Measurements from ENCODE around the gene LRRN2. TPM values are rescaled to one million over a fixed set of nuclear protein-coding genes. Genes with fewer than 3 reads are reported as not detected.
A peak's percentile ranks its signal among the peaks of the same experiment; 100 is the strongest.
"Not testable (repeated sequence)": the region's sequence is repeated elsewhere in the genome, so short reads cannot be mapped to it uniquely, and the experiment has no call there.

Gene LRRN2
- total RNA-seq, 2 donors from 2014 or later, result 0.33 to 1.6 TPM

- Histone ChIP-seq H3K36me3 (replicated peaks in 1 of 2; ENCODE audit: insufficient read depth in 1 of 2, low read depth in 2 of 2) (no peaks in the 10 kb centered on the region), H3K4me3 (no peak overlapping the region), H3K27me3 (no peaks in the 10 kb centered on the region), H3K9me3 (no peaks in the 10 kb centered on the region), H3K27ac (no peak overlapping the region), H3K4me1 (no peaks in the 10 kb centered on the region)
- no peak for TF ChIP-seq POLR2A (IDR thresholded peaks at IDR 0.05)
- TF ChIP-seq CTCF (IDR thresholded peaks at IDR 0.05), result no peak
- DNase-seq, result no peak
- intact Hi-C loops (cut with DNase I), result no loop called here
- ATAC-seq, result no peak
- WGBS, 2 donors, result 68 to 80% methylated on average over 7 of the region's 7 CpGs
Measured at GRCh38 chr1:204694145-204694544, 8.6 kb upstream of the LRRN2 start.

- no peaks in the 10 kb centered on the region for H3K36me3 ChIP-seq (replicated peaks in 1 of 2; ENCODE audit: insufficient read depth in 1 of 2, low read depth in 2 of 2)
- WGBS, 2 donors, result 68 to 72% methylated on average over 7 of the region's 7 CpGs
- no peaks in the 10 kb centered on the region for H3K9me3 ChIP-seq
- ATAC-seq (no peak), DNase-seq (no peak)
- TF ChIP-seq POLR2A (IDR thresholded peaks at IDR 0.05), result no peak
- TF ChIP-seq CTCF (IDR thresholded peaks at IDR 0.05), result no peak
- no peak overlapping the region for H3K27ac ChIP-seq
- intact Hi-C loops (cut with DNase I), result no loop called here
- no peak overlapping the region for H3K4me3 ChIP-seq
- H3K27me3 ChIP-seq, result no peaks in the 10 kb centered on the region
- H3K4me1 ChIP-seq, result no peaks in the 10 kb centered on the region
Measured at GRCh38 chr1:204692841-204693356, 7.4 kb upstream of the LRRN2 start.

DNA sequence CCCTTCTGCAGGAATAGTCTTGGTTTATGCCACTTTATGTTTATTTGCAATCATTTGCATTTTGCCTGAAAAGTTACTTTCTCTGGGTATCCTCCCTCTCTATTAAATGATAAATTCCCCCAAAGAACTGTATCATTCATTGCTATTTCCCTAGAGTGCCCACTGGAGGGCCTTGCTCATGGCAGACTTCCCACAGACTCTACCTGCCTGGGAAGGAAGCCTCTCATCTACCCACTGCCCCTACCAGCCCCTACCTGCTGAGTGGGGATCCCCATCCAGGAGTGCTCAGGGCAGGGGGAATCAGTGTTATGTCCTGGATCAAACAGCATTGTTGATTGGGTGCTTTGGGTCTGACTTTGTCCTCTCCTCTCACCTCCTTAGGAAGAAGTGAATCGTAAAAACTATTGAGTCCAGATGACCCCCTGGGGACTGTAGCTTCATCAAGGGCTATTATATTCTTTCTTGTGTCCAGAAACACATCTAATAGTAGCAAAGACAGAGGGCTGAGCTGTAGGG, 6.8 kb upstream of the LRRN2 start:
- ATAC-seq (no peak), DNase-seq (no peak)
- H3K27ac ChIP-seq, result no peak overlapping the region
- no peak overlapping the region for H3K4me3 ChIP-seq
- WGBS, 2 donors, result 87 to 90% methylated on average over 1 of the region's 1 CpG
- H3K9me3 ChIP-seq, result no peaks in the 10 kb centered on the region
- H3K36me3 ChIP-seq (replicated peaks in 1 of 2; ENCODE audit: insufficient read depth in 1 of 2, low read depth in 2 of 2), result no peaks in the 10 kb centered on the region
- no peaks in the 10 kb centered on the region for H3K27me3 ChIP-seq
- intact Hi-C loops (cut with DNase I), result no loop called here
- H3K4me1 ChIP-seq, result no peaks in the 10 kb centered on the region
- TF ChIP-seq POLR2A (IDR thresholded peaks at IDR 0.05), result no peak
- TF ChIP-seq CTCF (IDR thresholded peaks at IDR 0.05), result peak in 2 of 7 experiments; percentile 3 to 7

DNA sequence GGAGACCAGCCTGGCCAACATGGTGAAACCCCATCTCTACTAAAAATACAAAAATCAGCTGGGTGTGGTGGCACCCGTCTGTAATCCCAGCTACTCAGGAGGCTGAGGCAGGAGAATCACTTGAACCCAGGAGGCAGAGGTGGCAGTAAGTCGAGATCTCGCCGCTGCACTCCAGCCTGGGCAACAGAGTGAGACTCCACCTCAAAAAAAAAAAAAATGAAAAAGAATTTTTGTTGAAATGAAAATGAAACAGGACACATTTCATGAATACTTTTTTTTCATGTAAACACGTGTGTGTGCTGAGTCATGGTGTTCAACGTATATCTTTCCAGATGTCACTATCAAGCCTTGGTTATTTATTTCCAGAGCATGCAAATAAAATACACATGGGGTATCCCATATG, 5.8 kb upstream of the LRRN2 start:
- intact Hi-C loops (cut with DNase I); H3K9me3 ChIP-seq; H3K4me1 ChIP-seq; H3K4me3 ChIP-seq; ATAC-seq; H3K36me3 ChIP-seq (replicated peaks in 1 of 2; ENCODE audit: insufficient read depth in 1 of 2, low read depth in 2 of 2); H3K27me3 ChIP-seq; DNase-seq; H3K27ac ChIP-seq: not testable (repeated sequence)
- 69 to 76% methylated on average over 6 of the region's 6 CpGs for WGBS, 2 donors

DNA sequence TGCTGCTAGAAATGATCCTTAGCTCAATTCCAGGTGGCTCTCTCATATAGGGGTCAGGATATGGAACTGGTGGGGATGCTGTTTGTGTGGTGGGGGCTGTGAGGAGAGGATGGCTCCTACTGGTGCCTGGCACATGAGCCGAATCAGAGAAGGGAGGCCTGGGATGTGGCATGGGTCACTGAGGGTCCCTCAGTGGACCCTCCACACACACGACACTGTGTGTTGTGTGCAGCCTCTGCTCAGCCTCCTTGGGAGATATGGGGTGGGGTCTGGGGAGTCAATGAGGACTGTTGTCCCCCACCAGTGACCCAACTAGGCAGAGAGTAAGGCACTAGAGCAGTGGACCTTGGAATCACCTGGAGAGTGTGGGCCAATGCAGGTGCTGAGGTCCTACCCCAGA, 3.2 kb upstream of the LRRN2 start:
- no peaks in the 10 kb centered on the region for H3K36me3 ChIP-seq (replicated peaks in 1 of 2; ENCODE audit: insufficient read depth in 1 of 2, low read depth in 2 of 2)
- H3K27ac ChIP-seq, result no peak overlapping the region
- no peaks in the 10 kb centered on the region for H3K9me3 ChIP-seq
- no peak overlapping the region for H3K4me3 ChIP-seq
- peaks cover 15% of the 10 kb centered on the region for H3K4me1 ChIP-seq
- no peak for DNase-seq
- 59 to 80% methylated on average over 2 of the region's 2 CpGs for WGBS, 2 donors
- no peaks in the 10 kb centered on the region for H3K27me3 ChIP-seq
- no peak for ATAC-seq
- TF ChIP-seq CTCF (IDR thresholded peaks at IDR 0.05) (no peak), POLR2A (IDR thresholded peaks at IDR 0.05) (no peak)
- intact Hi-C loops (cut with DNase I), result no loop called here

Measured in body of pancreas (tissue), 4 donors.